K562 (cell line): ENCODE data around the gene KATNB1. TPM values are rescaled to one million over a fixed set of nuclear protein-coding genes. Genes with fewer than 3 reads are reported as not detected.
A peak's percentile ranks its signal among the peaks of the same experiment; 100 is the strongest.

Experiments
- CSDE1 ChIP-seq, 2 experiments: fragments of 450-650 bp; IDR thresholded peaks; 2 replicates each; pipeline ENCODE4 v1.6.1; 2016; ENCODE audit warnings: mild to moderate bottlenecking in 1 of 2
- FOXJ2 ChIP-seq: fragments of 200-800 bp; sonication (Bioruptor generic); IDR thresholded peaks from 2 replicates; pipeline ENCODE4 v1.6.1; 2016; ENCODE audit warnings: missing genetic modification characterization, missing compliant biosample characterization
- ILF3 ChIP-seq: fragments of 450-650 bp; IDR thresholded peaks from 2 replicates; pipeline ENCODE4 v1.6.1; 2018; ENCODE audit warnings: antibody characterized with exemption, mild to moderate bottlenecking, moderate library complexity, borderline replicate concordance
- KLF6 ChIP-seq: fragments of 250-450 bp; sonication (Bioruptor Pico); IDR thresholded peaks from 2 replicates; pipeline ENCODE4 v1.4.0; 2020; ENCODE audit warnings: mild to moderate bottlenecking, moderate library complexity, borderline replicate concordance
- MAZ ChIP-seq, 2 experiments: fragments of 450-650 bp in 1 of 2; sonication (generic) in 1 of 2; formaldehyde crosslinking; IDR thresholded peaks in 1 of 2; conservative IDR thresholded peaks in 1 of 2; 2 replicates each; pipeline versions ENCODE4 v1.4.0 to v1.5.0; 2020; ENCODE audit warnings: mild to moderate bottlenecking in 1 of 2, missing genetic modification reagents in 1 of 2
- NR2C2 ChIP-seq, 2 experiments: fragments of 200-800 bp in 1 of 2; sonication (Bioruptor generic) in 1 of 2; sonication (generic) in 1 of 2; formaldehyde crosslinking in 1 of 2; IDR thresholded peaks; 2 replicates each; pipeline versions ENCODE4 v1.6.1 to v1.8.0; 2016 to 2022; ENCODE audit warnings: mild to moderate bottlenecking in 1 of 2, missing compliant biosample characterization in 1 of 2, missing genetic modification characterization in 1 of 2, missing genetic modification reagents in 1 of 2
- PHF8 ChIP-seq: fragments of 200-600 bp; sonication (generic); IDR thresholded peaks from 2 replicates; pipeline ENCODE4 v1.6.1; 2012; ENCODE audit warnings: mixed run types, mild to moderate bottlenecking, inconsistent platforms, low read length, moderate library complexity, borderline replicate concordance
- SMARCB1 ChIP-seq: IDR thresholded peaks from 2 replicates; pipeline ENCODE4 v1.6.1; 2011; ENCODE audit warnings: improper control_type of control experiment, low read depth; ENCODE audit not compliant: insufficient read length
- SMARCE1 ChIP-seq: fragments of 450-650 bp; IDR thresholded peaks from 2 replicates; pipeline ENCODE4 v1.7.1; 2016; ENCODE audit warnings: mild to moderate bottlenecking
- SMC3 ChIP-seq: conservative IDR thresholded peaks from 2 replicates; pipeline ENCODE4 v1.6.1; 2011; ENCODE audit warnings: low read depth, low read length, improper control_type of control experiment; ENCODE audit not compliant: insufficient read depth
- STAT6 ChIP-seq: sonication (generic); formaldehyde crosslinking; IDR thresholded peaks from 2 replicates; pipeline ENCODE4 v1.8.1; 2023; ENCODE audit warnings: mild to moderate bottlenecking, missing genetic modification reagents
- ZBTB33 ChIP-seq: sonication (generic); formaldehyde crosslinking; IDR thresholded peaks from 2 replicates; pipeline ENCODE4 v1.8.1; 2023; ENCODE audit warnings: mild to moderate bottlenecking, missing genetic modification reagents
- ZFPM2 ChIP-seq: fragments of 250-450 bp; sonication (Bioruptor Pico); IDR thresholded peaks from 2 replicates; pipeline ENCODE4 v1.5.1; 2022; ENCODE audit warnings: mild to moderate bottlenecking
- ZNF263 ChIP-seq: sonication (generic); formaldehyde crosslinking; IDR thresholded peaks from 2 replicates; pipeline ENCODE4 v1.8.0; 2022; ENCODE audit warnings: mild to moderate bottlenecking, missing genetic modification reagents, borderline replicate concordance
- ZNF583 ChIP-seq: fragments of 250-450 bp; sonication (Bioruptor Pico); IDR thresholded peaks from 2 replicates; pipeline ENCODE4 v1.4.0; 2020
- ZNF668 ChIP-seq: fragments of 250-450 bp; sonication (Bioruptor Pico); IDR thresholded peaks from 2 replicates; pipeline ENCODE4 v1.8.0; 2022; ENCODE audit warnings: mild to moderate bottlenecking, inconsistent platforms
- ZNF778 ChIP-seq: fragments of 450-650 bp; formaldehyde crosslinking; IDR thresholded peaks from 2 replicates; pipeline ENCODE4 v1.4.0; 2020; ENCODE audit warnings: mild to moderate bottlenecking, moderate library complexity
- ZNF79 ChIP-seq: fragments of 250-450 bp; sonication (Bioruptor Pico); IDR thresholded peaks from 2 replicates; pipeline ENCODE4 v1.4.0; 2020; ENCODE audit warnings: low read depth, mild to moderate bottlenecking, moderate library complexity
- polyA plus RNA-seq, 8 experiments: library from polyadenylated mRNA; depleted of rRNA in 4 of 8; stranded (reverse) in 5 of 8; unstranded in 3 of 8; fragments of >200 nt; fragmentation: Nextera tagmentation in 2 of 8; fragmentation: Illumina TruSeq in 1 of 8; extraction: Ambion mirVana in 2 of 8; extraction: Trizol in 1 of 8; gene quantifications; 2 replicates each; pipeline versions ENCODE4 v1.2.1 to v1.2.3, GENCODE V29; 2011 to 2014; ENCODE audit warnings: inconsistent platforms in 1 of 8, missing spikeins in 1 of 8
- total RNA-seq, 7 experiments: library from RNA; depleted of rRNA in 6 of 7; stranded (reverse); fragments of >200 nt in 6 of 7; fragmentation: Illumina TruSeq in 2 of 7; extraction: Trizol in 2 of 7; gene quantifications; 2 replicates each; pipeline versions ENCODE4 v1.2.1 to v1.2.3, GENCODE V29; 2011 to 2021; ENCODE audit warnings: low replicate concordance in 1 of 7
- TF ChIP-seq, protein P1 (sequence below): fragments of 250-450 bp; sonication (Bioruptor Pico); IDR thresholded peaks from 2 replicates; pipeline ENCODE4 v1.5.0; 2022; ENCODE audit warnings: mild to moderate bottlenecking
- TF ChIP-seq, protein P2 (sequence below): fragments of 200-800 bp; sonication (Bioruptor generic); IDR thresholded peaks from 2 replicates; pipeline ENCODE4 v1.6.1; 2017; ENCODE audit warnings: missing genetic modification characterization, missing compliant biosample characterization

The KATNB1 gene
- total and polyA plus RNA-seq, 9 of the 15 experiments (the other 6 are each of a cell fraction or from before 2014, with no cell fraction given): 1.2 to 52.6 (median 21.9) TPM

DNA sequence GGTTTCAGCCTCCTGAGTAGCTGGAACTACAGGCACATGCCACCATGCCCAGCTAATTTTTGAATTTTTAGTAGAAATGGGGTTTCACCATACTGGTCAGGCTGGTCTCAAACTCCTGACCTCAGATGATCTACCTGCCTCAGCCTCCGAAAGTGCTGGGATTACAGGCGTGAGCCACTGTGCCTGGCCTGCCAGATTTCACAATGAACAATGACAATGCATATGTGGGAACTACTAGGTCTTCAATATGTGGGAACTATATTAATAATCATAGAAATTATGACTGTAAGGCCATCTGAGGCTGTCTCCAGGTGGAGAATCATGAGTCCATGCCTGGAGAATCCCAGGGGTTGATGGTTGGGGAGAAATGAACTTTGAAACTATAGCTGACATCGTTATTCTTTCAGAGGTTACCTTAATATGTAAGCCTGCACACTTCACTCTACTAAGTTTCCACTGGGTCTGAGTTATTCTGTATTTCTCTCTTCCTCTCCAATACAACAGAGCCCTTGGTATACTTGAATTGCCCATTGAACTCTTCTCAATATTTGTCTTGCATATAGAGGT, 48.1 kb upstream of the KATNB1 start (continued):
- TF ChIP-seq, protein P1, sequence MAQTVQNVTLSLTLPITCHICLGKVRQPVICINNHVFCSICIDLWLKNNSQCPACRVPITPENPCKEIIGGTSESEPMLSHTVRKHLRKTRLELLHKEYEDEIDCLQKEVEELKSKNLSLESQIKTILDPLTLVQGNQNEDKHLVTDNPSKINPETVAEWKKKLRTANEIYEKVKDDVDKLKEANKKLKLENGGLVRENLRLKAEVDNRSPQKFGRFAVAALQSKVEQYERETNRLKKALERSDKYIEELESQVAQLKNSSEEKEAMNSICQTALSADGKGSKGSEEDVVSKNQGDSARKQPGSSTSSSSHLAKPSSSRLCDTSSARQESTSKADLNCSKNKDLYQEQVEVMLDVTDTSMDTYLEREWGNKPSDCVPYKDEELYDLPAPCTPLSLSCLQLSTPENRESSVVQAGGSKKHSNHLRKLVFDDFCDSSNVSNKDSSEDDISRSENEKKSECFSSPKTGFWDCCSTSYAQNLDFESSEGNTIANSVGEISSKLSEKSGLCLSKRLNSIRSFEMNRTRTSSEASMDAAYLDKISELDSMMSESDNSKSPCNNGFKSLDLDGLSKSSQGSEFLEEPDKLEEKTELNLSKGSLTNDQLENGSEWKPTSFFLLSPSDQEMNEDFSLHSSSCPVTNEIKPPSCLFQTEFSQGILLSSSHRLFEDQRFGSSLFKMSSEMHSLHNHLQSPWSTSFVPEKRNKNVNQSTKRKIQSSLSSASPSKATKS (CRISPR knock-in tag): no peak
- TF ChIP-seq ZNF79 (CRISPR knock-in tag) (no peak), KLF6 (no peak), ZNF583 (no peak), PHF8 (no peak), STAT6 (CRISPR knock-in tag) (no peak), ZFPM2 (CRISPR knock-in tag) (no peak), ZNF668 (CRISPR knock-in tag) (0 out of 2 replicates have a peak, but pooled peaks have one; percentile 27), FOXJ2 (no peak), ILF3 (no peak), ZBTB33 (CRISPR knock-in tag) (no peak), SMARCB1 (no peak), MAZ (CRISPR knock-in tag; conservative IDR thresholded peaks at IDR 0.05 in 1 of 2, IDR thresholded peaks at IDR 0.05 in 1 of 2) (no peak), SMARCE1 (0 out of 2 replicates have a peak, but pooled peaks have one; percentile 20), CSDE1 (IDR thresholded peaks at IDR 0.05) (no peak), ZNF778 (no peak), NR2C2 (CRISPR knock-in tag; IDR thresholded peaks at IDR 0.05) (no peak), NR2C2 (tag; IDR thresholded peaks at IDR 0.05) (no peak), SMC3 (no peak), ZNF263 (CRISPR knock-in tag) (no peak)
- TF ChIP-seq, protein P2, sequence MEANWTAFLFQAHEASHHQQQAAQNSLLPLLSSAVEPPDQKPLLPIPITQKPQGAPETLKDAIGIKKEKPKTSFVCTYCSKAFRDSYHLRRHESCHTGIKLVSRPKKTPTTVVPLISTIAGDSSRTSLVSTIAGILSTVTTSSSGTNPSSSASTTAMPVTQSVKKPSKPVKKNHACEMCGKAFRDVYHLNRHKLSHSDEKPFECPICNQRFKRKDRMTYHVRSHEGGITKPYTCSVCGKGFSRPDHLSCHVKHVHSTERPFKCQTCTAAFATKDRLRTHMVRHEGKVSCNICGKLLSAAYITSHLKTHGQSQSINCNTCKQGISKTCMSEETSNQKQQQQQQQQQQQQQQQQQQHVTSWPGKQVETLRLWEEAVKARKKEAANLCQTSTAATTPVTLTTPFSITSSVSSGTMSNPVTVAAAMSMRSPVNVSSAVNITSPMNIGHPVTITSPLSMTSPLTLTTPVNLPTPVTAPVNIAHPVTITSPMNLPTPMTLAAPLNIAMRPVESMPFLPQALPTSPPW (CRISPR knock-in tag): no peak
